NCI-H446 treated with DMSO at 0.1 percent for 48 hours (cell line): ENCODE measurements around the gene PARP11.

Experiments
- DNase-seq: peaks from one replicate; lab custom pipeline; 2025; lab: John Stamatoyannopoulos, UW

PARP11 gene, protein sequence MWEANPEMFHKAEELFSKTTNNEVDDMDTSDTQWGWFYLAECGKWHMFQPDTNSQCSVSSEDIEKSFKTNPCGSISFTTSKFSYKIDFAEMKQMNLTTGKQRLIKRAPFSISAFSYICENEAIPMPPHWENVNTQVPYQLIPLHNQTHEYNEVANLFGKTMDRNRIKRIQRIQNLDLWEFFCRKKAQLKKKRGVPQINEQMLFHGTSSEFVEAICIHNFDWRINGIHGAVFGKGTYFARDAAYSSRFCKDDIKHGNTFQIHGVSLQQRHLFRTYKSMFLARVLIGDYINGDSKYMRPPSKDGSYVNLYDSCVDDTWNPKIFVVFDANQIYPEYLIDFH

DNA sequence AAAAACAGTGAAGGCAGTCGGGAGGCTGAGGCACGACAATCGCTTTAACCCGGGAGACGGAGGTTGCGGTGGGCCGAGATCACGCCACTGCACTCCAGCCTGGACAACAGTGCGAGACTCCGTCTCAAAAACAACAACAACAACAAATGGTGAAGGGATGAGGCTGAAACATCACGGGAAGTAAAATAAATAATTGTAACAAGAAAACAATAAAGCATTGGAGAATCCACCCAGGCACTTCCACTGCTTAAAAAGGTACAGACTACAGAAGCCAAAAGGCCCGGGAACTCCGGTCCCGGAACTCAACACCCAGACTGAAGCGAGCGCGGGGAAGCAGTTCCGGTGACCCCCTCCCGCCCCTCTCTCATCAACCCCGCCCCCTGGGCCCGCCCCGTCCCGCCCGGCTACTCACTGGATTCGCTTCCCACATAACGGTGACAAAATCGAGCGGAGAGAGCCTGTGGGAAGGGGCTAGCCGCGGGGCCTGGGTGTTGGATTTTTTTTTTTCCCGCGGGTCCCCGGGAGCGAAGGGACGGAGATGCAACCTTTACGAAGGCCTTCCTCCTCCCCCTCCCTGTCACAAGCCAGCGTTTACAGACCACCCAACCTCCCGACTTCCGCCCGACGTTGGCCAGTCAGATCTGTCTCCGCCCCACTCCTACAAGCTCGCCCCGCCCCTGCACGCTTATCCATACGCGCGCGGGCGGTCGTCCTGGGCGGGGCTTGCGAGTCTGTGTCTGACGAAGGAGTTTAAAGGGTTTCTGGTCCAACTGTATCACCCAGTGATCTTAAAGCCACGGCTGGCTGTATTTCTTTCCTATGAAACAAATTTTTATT is at the start of gene PARP11:
Gene PARP11, minus strand, starts transcription at position 600 of the 837 bp plus-strand sequence. Its CDS starts 170 bp downstream, at position 430.
- peak; percentile 88 for DNase-seq

DNA sequence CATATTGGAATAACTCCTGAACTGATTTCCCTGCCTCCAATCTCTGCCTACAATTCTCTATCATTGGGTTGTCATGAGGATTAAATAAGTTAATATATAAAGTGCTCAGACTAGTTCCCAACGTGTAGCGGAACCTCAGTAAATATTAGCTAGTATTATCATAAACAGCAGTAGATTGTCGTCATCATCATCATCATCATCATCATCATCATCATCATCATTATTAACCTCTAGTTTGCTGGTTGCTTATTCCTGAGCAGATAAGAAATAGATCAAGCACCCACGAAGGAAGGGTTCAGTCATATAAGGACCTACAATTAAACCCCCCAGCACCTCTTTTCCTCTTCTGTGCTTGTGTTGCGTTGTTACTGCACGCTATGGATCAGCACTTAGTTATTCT is 48.8 kb upstream of the PARP11 start:
- DNase-seq = no peak

DNA sequence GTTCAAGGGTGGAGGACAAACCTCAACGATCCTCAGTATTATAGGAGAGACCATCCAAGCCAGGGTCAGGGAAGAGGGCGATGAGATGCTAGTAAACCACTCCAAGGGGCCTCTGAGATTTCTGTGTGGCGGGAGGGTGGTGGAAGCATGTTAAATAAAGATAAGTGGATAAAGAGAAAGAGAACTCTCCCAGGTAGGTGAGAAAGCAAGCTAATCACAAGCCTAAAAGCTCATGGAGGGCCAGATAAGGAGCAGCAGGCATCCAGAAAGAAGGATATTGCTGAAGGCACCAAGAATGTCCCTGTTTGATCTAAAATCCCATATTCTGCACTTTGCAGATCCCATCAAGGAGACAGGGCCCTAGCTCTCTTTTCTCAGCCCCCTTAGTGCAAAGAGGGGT is 48.3 kb upstream of the PARP11 start:
- no peak for DNase-seq

GRCh38 chr12:3921151-3921471 is 47.9 kb upstream of the PARP11 start:
- no peak for DNase-seq

DNA sequence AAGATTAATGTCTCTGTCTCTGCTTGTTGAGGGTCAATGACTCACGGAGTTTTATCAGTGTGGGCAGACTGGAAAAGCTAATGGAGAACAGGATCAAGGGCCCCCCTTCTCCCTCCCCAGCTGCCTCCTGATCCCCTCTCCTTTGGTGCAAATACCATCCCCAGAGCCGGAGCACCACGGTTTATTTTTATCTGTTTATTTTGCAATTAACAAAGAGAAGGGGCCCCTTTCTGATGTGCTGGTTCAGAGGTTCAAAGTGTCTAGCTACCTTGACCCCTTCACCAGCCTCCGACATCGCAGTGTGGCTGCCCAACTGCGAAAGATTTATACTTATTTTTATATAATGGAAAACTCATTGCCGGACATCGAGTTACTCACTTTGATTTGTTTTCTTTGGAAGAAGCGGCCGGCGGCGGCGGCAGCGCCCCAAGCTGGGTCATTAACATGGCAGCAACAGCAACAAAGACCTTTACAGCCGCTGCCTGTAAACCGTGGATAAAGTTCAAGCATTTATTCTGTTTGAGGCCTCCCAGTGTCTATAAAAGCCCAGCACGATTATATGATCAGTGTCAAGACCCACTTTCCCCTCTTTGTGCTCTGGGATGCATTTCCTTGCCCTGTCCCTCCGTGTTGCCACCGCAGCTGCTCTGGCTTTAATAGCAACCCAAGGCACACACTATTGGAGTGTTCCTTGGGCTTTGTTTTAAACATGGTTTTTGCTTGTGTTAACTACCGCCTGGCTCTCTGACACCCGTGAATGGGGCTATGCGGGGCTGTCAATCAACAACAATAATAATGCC is 47.4 kb upstream of the PARP11 start:
- DNase-seq = no peak

GRCh38 chr12:3913278-3913677 is 40.1 kb upstream of the PARP11 start:
- DNase-seq = no peak

- no peak for DNase-seq
These were observed 39.7 kb upstream of the PARP11 start for GRCh38 chr12:3912863-3913262.

GRCh38 chr12:3911409-3911808 is 38.2 kb upstream of the PARP11 start:
- DNase-seq = no peak

DNA sequence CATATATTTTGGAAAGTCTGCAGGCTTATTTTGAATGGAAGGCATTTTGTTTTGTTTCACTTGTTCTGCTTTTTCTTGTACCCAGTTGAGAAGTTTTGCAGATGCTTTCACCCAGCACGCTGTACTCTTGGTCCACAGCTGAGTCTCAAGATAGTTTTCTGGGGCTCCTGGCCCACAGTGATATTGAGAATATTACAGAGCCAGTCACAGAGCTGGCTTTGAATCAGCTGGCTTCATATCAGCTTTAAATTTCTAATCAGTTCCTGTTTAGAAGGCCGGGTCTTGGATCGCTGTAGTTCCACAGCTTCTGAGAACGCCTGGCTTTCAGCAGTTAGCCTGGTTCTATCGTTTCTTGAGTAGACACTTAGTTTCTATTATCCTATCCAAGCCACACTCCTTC is 32.5 kb upstream of the PARP11 start:
- DNase-seq = no peak

DNA sequence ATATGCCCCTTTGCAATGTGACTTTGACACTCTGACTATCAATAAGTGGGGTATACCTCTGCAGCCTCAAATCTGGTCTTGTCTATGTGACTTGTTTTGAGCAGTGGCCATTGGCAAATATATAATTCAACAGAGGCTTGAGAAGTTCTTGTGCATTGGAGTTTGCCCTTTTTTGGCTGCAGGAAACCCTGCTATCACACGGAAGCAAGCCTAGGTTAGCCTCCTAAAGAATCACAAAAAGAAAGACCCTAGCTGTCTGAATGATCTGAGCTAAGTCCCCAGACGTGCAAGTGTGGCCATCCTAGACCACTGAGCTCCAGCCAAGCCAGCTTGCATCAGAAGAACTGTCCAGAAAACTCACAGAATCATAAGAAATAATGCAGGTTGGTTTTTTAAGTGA is 31.8 kb upstream of the PARP11 start:
- no peak for DNase-seq

DNA sequence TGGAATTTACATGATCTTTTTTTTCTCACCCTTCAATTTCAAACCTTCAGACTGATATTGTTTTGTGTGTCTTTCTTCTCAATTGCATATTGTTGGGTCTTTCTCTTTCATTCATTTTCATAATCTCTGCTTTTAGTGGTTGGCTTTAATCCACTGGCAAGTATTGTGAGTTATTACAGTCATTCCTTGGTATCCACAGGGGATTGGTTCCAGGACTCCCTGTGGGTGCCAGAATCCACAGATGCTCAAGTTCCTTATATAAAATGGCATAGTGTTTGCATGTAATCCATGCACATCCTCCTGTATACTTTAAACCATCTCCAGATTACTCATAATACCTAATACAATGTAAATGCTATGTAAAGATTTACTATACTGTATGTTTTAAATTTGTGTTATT is 29.7 kb upstream of the PARP11 start:
- DNase-seq = no peak

DNA sequence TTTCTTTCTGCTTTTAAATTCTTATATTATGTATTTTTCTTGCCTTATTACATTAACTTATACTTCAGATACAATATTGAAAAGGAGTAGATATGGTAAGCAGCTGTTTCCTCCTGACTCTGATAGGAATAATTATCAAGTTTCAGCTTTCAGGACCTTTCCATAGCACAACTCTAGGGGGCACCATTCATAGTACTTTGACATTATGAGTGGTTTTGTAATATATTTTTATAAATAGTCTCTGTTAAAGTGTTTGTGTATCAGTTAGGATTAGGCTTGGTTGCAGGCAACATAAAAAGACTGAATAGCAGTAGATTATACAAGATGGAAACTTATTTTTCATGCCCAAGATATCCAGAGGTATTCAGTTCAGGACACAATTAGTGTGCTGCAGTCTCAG is 27.9 kb upstream of the PARP11 start:
- DNase-seq = no peak

DNA sequence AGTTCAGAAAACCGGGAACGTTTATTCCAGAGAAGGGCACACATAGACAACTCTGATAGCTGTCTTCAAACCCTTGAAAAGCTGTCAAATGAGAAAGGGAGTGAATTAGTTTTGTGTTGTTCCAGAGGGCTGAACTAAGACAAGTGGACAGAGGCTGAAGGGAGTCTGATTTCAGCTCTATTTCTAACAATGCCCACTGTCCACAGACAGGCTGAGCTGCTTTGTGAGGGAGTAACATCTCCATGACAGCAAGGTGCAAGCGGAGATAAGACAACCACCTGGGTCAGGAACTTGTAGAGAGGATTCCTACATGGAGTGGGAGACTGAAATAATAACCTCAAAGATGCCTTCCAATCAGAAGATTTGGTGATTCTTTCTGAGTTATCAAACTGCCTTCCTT is 25.6 kb upstream of the PARP11 start:
- DNase-seq = no peak

GRCh38 chr12:3897371-3897971 is 24.3 kb upstream of the PARP11 start:
- DNase-seq = no peak

DNA sequence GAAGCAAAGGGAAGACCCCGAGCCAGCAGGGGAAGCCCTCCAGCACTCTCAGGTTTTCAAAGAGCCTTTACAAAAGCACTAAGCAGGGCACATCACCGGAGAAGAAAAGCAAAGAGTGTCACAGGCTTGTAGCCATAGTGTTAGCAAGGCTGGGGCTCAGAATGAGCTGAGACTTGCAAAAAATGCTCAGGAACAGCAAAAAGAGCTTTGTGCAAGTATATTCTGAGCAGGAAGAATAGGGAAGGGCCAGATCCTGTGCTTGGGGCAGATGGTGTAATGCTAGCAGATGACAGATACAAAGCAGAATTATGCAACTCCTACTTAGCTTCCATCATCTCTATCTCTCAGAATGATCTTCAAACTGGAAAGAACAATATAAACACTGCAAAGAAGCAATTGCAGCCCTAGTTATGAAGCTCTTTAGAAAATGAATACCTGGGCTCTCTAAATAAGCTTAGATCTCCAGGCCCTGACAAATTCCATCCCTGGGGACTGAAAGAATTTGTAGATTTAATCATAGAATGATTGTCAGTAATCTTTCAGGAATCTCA is 23.7 kb upstream of the PARP11 start:
- DNase-seq = no peak

- DNase-seq = no peak
These were observed 23.2 kb upstream of the PARP11 start for GRCh38 chr12:3896356-3896755.

DNA sequence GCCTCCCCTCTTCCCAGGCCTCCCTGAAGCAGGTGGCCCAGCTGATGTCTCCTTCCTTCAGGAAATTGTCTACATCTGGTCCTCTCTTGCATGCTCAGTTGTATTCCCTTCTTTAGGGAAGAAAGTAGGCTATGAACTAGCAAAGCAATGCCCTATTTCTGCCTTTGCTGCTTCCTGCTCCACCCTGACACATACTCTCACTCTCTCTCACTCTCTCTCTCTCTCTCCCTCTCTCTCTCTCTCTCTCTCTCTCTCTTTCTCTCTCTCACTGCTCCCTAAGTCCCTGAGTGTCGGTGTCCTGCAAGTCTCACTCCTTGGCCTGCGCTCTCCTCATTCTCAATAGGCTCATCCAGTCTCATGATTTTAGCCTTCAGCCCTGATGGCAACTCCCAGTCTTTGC is 19.4 kb upstream of the PARP11 start:
- DNase-seq = no peak

GRCh38 chr12:3891201-3891600 is 18.0 kb upstream of the PARP11 start:
- DNase-seq = no peak

- no peak for DNase-seq
These were observed 15.5 kb upstream of the PARP11 start for GRCh38 chr12:3888659-3889058.

DNA sequence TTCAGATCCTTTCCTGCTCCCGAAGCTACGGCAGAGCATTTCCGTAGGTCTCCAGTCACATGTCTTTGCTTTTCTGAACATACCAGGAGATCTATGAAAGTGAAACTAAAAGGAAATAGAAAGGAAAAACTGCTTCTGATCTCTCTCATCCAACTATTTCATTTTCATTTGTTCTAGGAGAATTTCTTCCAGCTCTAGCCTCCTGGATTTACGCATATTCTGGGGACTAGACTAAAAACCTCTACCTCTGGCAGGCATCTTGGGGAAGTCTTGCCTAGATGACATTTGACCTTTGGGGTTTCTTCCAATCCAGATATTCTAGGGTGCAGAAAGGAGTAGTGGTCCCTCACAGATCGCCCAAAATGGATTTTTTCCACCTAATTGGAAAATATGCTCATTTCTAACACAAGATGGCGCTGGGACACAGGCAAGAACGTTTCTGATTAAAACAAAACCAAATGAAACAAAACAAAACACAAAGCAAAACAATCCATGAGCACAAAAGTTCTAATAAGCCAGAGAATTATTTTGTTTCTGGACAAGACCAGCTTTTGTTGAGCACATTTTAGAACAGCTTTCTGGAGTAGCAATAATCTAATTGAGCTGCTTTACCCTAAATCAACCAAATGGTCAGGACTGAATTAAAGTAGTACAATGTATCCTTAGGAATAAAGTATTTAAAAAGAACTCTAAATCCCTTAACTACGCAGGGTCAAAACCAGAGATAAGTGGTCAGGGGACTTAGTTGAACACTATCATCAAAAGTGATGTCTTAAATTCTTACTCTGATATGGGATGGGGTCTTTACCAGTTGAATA is 12.3 kb upstream of the PARP11 start:
- DNase-seq = no peak

GRCh38 chr12:3884671-3885070 is 11.5 kb upstream of the PARP11 start:
- no peak for DNase-seq
